ENCODE results near the gene SCMH1.
"Not testable (repeated sequence)": the region's sequence is repeated elsewhere in the genome, so short reads cannot be mapped to it uniquely, and the experiment has no call there.

SCMH1 gene

GRCh38 chr1:41158966-41159365, 83.1 kb downstream of the SCMH1 start:
- no peak overlapping the region for H3K27ac Mint-ChIP-seq
- no peak for ATAC-seq
- no peaks in the 10 kb centered on the region for H3K9me3 Mint-ChIP-seq
- no peak overlapping the region for H3K4me3 Mint-ChIP-seq
- no peaks in the 10 kb centered on the region for H3K4me1 Mint-ChIP-seq
- H3K27me3 Mint-ChIP-seq: no peaks in the 10 kb centered on the region
- H3K36me3 Mint-ChIP-seq: peaks cover 37% of the 10 kb centered on the region

- no peak overlapping the region for H3K27ac Mint-ChIP-seq
- no peaks in the 10 kb centered on the region for H3K4me1 Mint-ChIP-seq
- no peaks in the 10 kb centered on the region for H3K27me3 Mint-ChIP-seq
- no peak overlapping the region for H3K4me3 Mint-ChIP-seq
- ATAC-seq: no peak
- peaks cover 33% of the 10 kb centered on the region for H3K36me3 Mint-ChIP-seq
- H3K9me3 Mint-ChIP-seq: no peaks in the 10 kb centered on the region
These were observed 83.8 kb downstream of the SCMH1 start for GRCh38 chr1:41158147-41158875.

GRCh38 chr1:41155105-41155504, 87.0 kb downstream of the SCMH1 start:
- peaks cover 33% of the 10 kb centered on the region for H3K36me3 Mint-ChIP-seq
- H3K27ac Mint-ChIP-seq: no peak overlapping the region
- no peaks in the 10 kb centered on the region for H3K27me3 Mint-ChIP-seq
- H3K4me1 Mint-ChIP-seq: no peaks in the 10 kb centered on the region
- no peaks in the 10 kb centered on the region for H3K9me3 Mint-ChIP-seq
- no peak overlapping the region for H3K4me3 Mint-ChIP-seq
- no peak for ATAC-seq

DNA sequence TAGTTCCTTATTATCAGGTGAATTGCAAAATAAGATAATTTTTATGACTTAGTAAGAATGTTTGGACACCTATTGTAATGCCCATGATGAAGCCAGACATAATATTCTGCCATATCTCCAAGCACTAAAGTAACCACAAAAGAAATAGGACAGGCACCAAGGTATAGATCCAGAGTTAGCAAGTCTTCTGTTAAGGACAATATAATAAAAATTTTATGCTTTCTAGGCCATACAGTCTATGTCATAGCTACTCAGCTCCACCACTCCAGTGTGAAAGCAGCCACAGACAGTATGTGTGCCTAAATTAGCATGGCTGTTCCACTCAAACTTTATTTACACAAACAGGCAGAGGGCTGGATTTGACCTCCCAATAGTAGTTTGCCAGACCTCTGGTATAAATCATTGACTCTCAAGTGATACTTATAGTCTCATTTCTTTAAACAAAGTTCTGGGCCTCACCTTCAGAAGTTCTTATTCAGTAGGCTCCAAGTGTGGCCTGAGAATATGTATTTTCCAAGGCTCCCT, 88.3 kb downstream of the SCMH1 start:
- H3K4me3 Mint-ChIP-seq: no peak overlapping the region
- no peak overlapping the region for H3K27ac Mint-ChIP-seq
- H3K36me3 Mint-ChIP-seq: peaks cover 41% of the 10 kb centered on the region
- no peaks in the 10 kb centered on the region for H3K9me3 Mint-ChIP-seq
- no peaks in the 10 kb centered on the region for H3K27me3 Mint-ChIP-seq
- H3K4me1 Mint-ChIP-seq: no peaks in the 10 kb centered on the region
- ATAC-seq: no peak

DNA sequence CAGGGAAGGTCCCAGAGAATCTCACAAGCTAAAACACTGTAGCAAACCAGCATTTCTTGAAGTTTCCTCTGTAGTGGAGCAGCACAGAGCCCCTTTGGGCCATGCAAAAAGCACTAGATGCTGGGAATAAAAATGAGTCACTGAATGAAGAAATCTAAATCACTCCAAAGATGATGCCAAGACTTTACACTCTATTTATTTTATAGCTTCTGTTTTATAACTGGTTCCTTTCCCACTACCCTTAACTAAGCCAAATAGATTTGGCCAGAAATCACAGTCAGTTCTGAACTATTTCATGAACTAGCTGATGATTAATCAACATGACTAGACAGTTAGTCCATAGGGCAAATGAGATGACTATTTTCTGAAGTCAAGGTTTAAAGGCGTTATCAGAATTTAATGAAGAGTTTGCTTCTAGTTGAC, 89.5 kb downstream of the SCMH1 start:
- no peaks in the 10 kb centered on the region for H3K4me1 Mint-ChIP-seq
- no peak overlapping the region for H3K4me3 Mint-ChIP-seq
- H3K36me3 Mint-ChIP-seq: peaks cover 32% of the 10 kb centered on the region
- ATAC-seq: no peak
- H3K27ac Mint-ChIP-seq: no peak overlapping the region
- H3K27me3 Mint-ChIP-seq: no peaks in the 10 kb centered on the region
- no peaks in the 10 kb centered on the region for H3K9me3 Mint-ChIP-seq

- H3K4me3 Mint-ChIP-seq: no peak overlapping the region
- peaks cover 32% of the 10 kb centered on the region for H3K36me3 Mint-ChIP-seq
These were observed 90.3 kb downstream of the SCMH1 start for GRCh38 chr1:41151846-41152245.

DNA sequence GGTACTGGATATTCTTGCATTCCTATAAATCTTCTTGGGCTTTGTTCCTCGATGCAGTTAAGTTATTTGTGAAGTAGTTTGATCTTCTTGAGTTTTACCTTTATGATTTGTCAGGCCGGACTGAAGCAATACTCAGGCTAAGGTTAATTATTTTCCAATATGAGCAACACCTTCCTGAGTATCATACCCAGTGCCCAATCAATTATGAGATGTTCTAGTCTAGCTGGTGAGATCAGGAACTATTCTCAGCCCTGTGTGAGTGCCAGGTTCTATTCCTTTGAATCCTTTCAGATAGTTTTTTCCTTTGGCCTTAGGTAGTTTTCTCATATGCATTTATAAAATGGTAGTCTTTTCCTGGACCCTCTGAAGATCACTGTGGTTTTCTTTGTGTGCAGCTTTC, 92.5 kb downstream of the SCMH1 start:
- no peaks in the 10 kb centered on the region for H3K27me3 Mint-ChIP-seq
- no peak for ATAC-seq
- H3K4me1 Mint-ChIP-seq: no peaks in the 10 kb centered on the region
- no peak overlapping the region for H3K27ac Mint-ChIP-seq
- no peak overlapping the region for H3K4me3 Mint-ChIP-seq
- peaks cover 31% of the 10 kb centered on the region for H3K36me3 Mint-ChIP-seq
- H3K9me3 Mint-ChIP-seq: no peaks in the 10 kb centered on the region

More at GRCh38 chr1:41151846-41152245, 90.3 kb downstream of the SCMH1 start:
- no peaks in the 10 kb centered on the region for H3K9me3 Mint-ChIP-seq
- ATAC-seq: no peak
- no peaks in the 10 kb centered on the region for H3K4me1 Mint-ChIP-seq
- H3K27ac Mint-ChIP-seq: no peak overlapping the region
- H3K27me3 Mint-ChIP-seq: no peaks in the 10 kb centered on the region

DNA sequence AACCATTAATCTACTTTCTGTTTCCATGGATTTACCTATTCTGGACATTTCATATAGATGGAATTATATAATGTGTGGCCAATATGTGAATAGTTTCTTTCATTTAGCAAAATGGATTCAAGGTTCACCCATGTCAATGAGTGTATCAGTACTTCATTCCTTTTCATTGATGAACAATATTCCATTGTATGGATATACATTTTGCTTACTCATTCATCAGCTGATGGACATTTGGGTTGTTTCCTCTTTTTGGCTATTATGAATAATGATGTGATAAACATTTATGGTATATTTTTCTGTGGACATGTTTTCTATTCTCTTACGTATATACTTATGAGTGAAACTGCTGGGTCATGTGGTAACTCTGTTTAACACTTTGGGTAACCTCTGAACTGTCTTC, 97.8 kb downstream of the SCMH1 start:
- ATAC-seq: no peak
- Mint-ChIP-seq H3K27ac (no peak overlapping the region), H3K36me3 (peaks cover 64% of the 10 kb centered on the region), H3K4me1 (no peaks in the 10 kb centered on the region), H3K9me3 (peaks cover 3% of the 10 kb centered on the region), H3K4me3 (no peak overlapping the region), H3K27me3 (no peaks in the 10 kb centered on the region)

- Mint-ChIP-seq H3K36me3 (peaks cover 90% of the 10 kb centered on the region), H3K27ac (no peak overlapping the region), H3K27me3 (no peaks in the 10 kb centered on the region), H3K4me3 (no peak overlapping the region), H3K9me3 (peaks cover 3% of the 10 kb centered on the region), H3K4me1 (no peaks in the 10 kb centered on the region)
- no peak for ATAC-seq
These were observed 103.6 kb downstream of the SCMH1 start for GRCh38 chr1:41138549-41138948.

DNA sequence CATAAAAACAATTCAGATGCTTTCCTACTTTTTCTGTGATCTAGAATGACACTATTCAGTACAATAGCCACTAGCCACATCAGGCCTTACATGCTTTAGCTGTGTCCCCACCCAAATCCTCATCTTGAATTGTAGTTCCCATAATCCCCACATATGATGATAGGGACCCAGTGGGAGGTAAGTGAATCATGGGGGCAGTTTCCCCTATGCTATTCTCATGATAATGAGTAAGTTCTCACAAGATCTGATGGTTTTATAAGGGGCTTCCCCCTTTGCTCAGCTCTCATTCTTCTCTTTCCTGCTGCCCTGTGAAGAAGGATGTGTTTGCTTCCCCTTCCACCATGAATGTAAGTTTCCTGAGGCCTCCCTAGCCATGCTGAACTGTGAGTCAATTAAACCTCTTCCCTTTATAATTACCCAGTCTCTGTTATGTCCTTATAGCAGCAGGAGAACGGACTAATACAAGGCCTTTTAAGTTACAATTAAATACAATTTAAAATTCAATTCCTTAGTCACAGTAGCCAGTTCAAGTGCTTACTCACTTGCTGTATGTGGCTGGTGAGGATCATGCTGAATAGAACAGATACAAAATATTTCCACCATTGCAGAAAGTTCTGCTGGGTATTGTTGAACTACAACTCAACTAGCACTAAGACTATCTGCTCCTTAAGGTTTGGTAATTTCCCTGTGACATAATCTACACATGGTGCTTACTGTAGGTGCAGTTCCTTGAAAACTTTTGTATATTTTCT, 106.7 kb downstream of the SCMH1 start:
- Mint-ChIP-seq H3K9me3 (peaks cover 7% of the 10 kb centered on the region), H3K4me1 (no peaks in the 10 kb centered on the region), H3K27me3 (no peaks in the 10 kb centered on the region), H3K36me3 (peaks cover 78% of the 10 kb centered on the region), H3K4me3 (no peak overlapping the region), H3K27ac (no peak overlapping the region)
- ATAC-seq: no peak

DNA sequence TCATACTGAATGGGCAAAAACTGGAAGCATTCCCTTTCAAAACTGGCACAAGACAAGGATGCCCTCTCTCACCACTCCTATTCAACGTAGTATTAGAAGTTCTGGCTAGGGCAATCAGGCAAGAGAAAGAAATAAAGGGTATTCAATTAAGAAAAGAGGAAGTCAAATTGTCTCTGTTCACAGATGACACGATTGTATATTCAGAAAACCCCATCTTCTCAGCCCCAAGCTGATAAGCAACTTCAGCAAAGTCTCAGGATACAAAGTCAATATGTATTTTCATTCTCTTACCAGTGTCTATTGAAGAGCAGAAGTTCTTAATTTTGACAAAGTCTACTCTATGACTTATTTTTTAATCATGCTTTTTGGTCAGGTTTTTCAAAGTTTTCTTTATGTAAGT, 107.8 kb downstream of the SCMH1 start:
- not testable (repeated sequence) for H3K4me1 Mint-ChIP-seq, H3K27ac Mint-ChIP-seq, H3K27me3 Mint-ChIP-seq, ATAC-seq, H3K4me3 Mint-ChIP-seq, H3K9me3 Mint-ChIP-seq
- H3K36me3 Mint-ChIP-seq: peaks cover 75% of the 10 kb centered on the region

- Mint-ChIP-seq H3K4me3 (no peak overlapping the region), H3K9me3 (no peaks in the 10 kb centered on the region), H3K27ac (no peak overlapping the region), H3K36me3 (peaks cover 23% of the 10 kb centered on the region), H3K27me3 (no peaks in the 10 kb centered on the region), H3K4me1 (no peaks in the 10 kb centered on the region)
- no peak for ATAC-seq
These were observed 119.1 kb downstream of the SCMH1 start for GRCh38 chr1:41122851-41123518.

DNA sequence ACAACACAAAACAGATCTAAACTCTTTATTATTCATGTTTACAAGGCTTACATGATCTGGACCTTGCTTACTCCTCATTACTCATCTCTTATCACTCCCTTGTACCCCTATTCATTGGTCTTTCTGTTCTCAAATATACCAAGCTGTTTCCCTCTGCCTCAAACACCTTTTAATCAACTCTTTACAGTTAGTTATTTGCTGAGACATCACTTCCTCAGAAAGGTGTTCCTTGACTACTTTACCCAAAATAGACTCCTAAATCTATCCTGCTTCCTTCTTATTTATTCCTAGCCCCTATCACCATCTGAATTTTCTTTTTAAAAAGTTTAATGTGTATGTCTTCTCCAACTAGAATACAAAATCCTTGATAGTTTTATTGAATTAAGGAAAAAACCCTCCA, 120.0 kb downstream of the SCMH1 start:
- Mint-ChIP-seq H3K9me3 (no peaks in the 10 kb centered on the region), H3K27ac (no peak overlapping the region), H3K27me3 (no peaks in the 10 kb centered on the region), H3K36me3 (peaks cover 31% of the 10 kb centered on the region), H3K4me3 (no peak overlapping the region), H3K4me1 (no peaks in the 10 kb centered on the region)
- ATAC-seq: no peak

- peaks cover 43% of the 10 kb centered on the region for H3K36me3 Mint-ChIP-seq
- no peak overlapping the region for H3K27ac Mint-ChIP-seq
- no peaks in the 10 kb centered on the region for H3K9me3 Mint-ChIP-seq
- H3K4me1 Mint-ChIP-seq: no peaks in the 10 kb centered on the region
- no peak for ATAC-seq
- no peaks in the 10 kb centered on the region for H3K27me3 Mint-ChIP-seq
- H3K4me3 Mint-ChIP-seq: no peak overlapping the region
These were observed 123.5 kb downstream of the SCMH1 start for GRCh38 chr1:41118645-41119044.

- peaks cover 52% of the 10 kb centered on the region for H3K36me3 Mint-ChIP-seq
- ATAC-seq, H3K27ac Mint-ChIP-seq, H3K9me3 Mint-ChIP-seq, H3K4me1 Mint-ChIP-seq, H3K4me3 Mint-ChIP-seq, H3K27me3 Mint-ChIP-seq: not testable (repeated sequence)
These were observed 124.9 kb downstream of the SCMH1 start for GRCh38 chr1:41117241-41117640.

Data from stimulated activated memory B cell treated with anti-CD40 and anti-IgM and Interleukin-4, amounts not matched to agents 10 μg/mL and 1 μg/mL and 100 μg/mL, for 72 hours (primary cell).